GM23338 (cell line): ENCODE data around the gene AEN. TPM values are rescaled to one million over a fixed set of nuclear protein-coding genes. Genes with fewer than 3 reads are reported as not detected.

Experiments
- ATAC-seq: fragments of 200-7000 bp; cut with Tn5 transposase; 3 replicates; pipeline ENCODE4 v1.9.1; 2020
- DNase-seq: peaks from one replicate; pipeline ENCODE4 v3.0.0-alpha.2; 2015; ENCODE audit warnings: low spot score
- H2AFZ ChIP-seq: fragments of 200-600 bp; sonication (generic); 2 replicates; pipeline ENCODE4 v1.8.0; 2016; ENCODE audit warnings: antibody characterized with exemption, mild to moderate bottlenecking, moderate library complexity
- H3F3A ChIP-seq: fragments of 200-600 bp; sonication (generic); replicated peaks from 2 replicates; pipeline ENCODE4 v1.8.0; 2017; ENCODE audit warnings: antibody characterized with exemption, mixed run types, low read depth
- H3K27ac ChIP-seq: fragments of 200-600 bp; sonication (generic); 2 replicates; pipeline ENCODE4 v1.6.1; 2016; ENCODE audit warnings: low read depth
- H3K27me3 ChIP-seq: fragments of 200-600 bp; sonication (generic); 2 replicates; pipeline ENCODE4 v1.8.0; 2016; ENCODE audit warnings: mild to moderate bottlenecking, mixed run types, moderate library complexity; ENCODE audit not compliant: insufficient read depth
- H3K36me3 ChIP-seq: fragments of 200-600 bp; sonication (generic); 2 replicates; pipeline ENCODE4 v1.8.0; 2016; ENCODE audit warnings: mild to moderate bottlenecking; ENCODE audit not compliant: insufficient read depth
- H3K4me1 ChIP-seq: fragments of 200-600 bp; sonication (generic); 2 replicates; pipeline ENCODE4 v1.8.0; 2016; ENCODE audit warnings: mild to moderate bottlenecking, moderate library complexity; ENCODE audit not compliant: insufficient read depth
- H3K4me2 ChIP-seq: fragments of 200-600 bp; sonication (generic); 2 replicates; pipeline ENCODE4 v1.7.1; 2017; ENCODE audit warnings: mixed run types
- H3K4me3 ChIP-seq: fragments of 200-600 bp; sonication (generic); 2 replicates; pipeline ENCODE4 v1.6.1; 2016; ENCODE audit warnings: mixed run types
- H3K79me2 ChIP-seq: fragments of 200-600 bp; sonication (generic); replicated peaks from 2 replicates; pipeline ENCODE4 v1.8.0; 2017; ENCODE audit warnings: mild to moderate bottlenecking; ENCODE audit not compliant: insufficient read depth
- H3K9me2 ChIP-seq: fragments of 200-600 bp; sonication (generic); 2 replicates; pipeline ENCODE4 v1.8.0; 2017; ENCODE audit not compliant: insufficient read depth
- H4K20me1 ChIP-seq: fragments of 200-600 bp; sonication (generic); replicated peaks from 2 replicates; pipeline ENCODE4 v1.8.0; 2017; ENCODE audit warnings: mild to moderate bottlenecking; ENCODE audit not compliant: insufficient read depth
- H3K27ac Mint-ChIP-seq: 2 replicates; pipeline ENCODE4 v1.8.0; 2020; ENCODE audit warnings: inconsistent platforms, mild to moderate bottlenecking, moderate library complexity, mixed read lengths
- H3K27me3 Mint-ChIP-seq: 3 replicates; pipeline ENCODE4 v1.8.0; 2022; ENCODE audit warnings: low read depth, mild to moderate bottlenecking, moderate library complexity, mixed read lengths, inconsistent platforms; ENCODE audit not compliant: insufficient read depth, poor library complexity
- H3K36me3 Mint-ChIP-seq: 3 replicates; pipeline ENCODE4 v1.8.0; 2021; ENCODE audit warnings: low read depth, mild to moderate bottlenecking, inconsistent platforms, moderate library complexity, mixed read lengths
- H3K4me1 Mint-ChIP-seq: 3 replicates; pipeline ENCODE4 v1.8.0; 2020; ENCODE audit warnings: mild to moderate bottlenecking, inconsistent platforms, mixed read lengths
- H3K4me3 Mint-ChIP-seq: 3 replicates; pipeline ENCODE4 v1.8.0; 2021; ENCODE audit warnings: moderate library complexity, mild to moderate bottlenecking, inconsistent platforms, mixed read lengths
- H3K9me3 Mint-ChIP-seq: 3 replicates; pipeline ENCODE4 v1.8.0; 2020; ENCODE audit warnings: moderate library complexity, mild to moderate bottlenecking, inconsistent platforms, mixed read lengths
- ETS1 ChIP-seq: IDR thresholded peaks from 2 replicates; pipeline ENCODE4 v1.6.1; 2016; ENCODE audit warnings: antibody characterized with exemption
- EZH2phosphoT487 ChIP-seq: fragments of 200-600 bp; sonication (generic); IDR thresholded peaks from one replicate; pipeline ENCODE4 v1.8.1; 2018; ENCODE audit warnings: antibody characterized with exemption; ENCODE audit not compliant: unreplicated experiment
- NANOG ChIP-seq: IDR thresholded peaks from 2 replicates; pipeline ENCODE4 v1.6.1; 2016; ENCODE audit warnings: antibody characterized with exemption, borderline replicate concordance
- POLR2AphosphoS5 ChIP-seq: IDR thresholded peaks from 2 replicates; pipeline ENCODE4 v1.6.1; 2016; ENCODE audit warnings: antibody characterized with exemption, low read depth
- REST ChIP-seq: IDR thresholded peaks from one replicate; pipeline ENCODE4 v1.6.1; 2018; ENCODE audit warnings: antibody characterized with exemption; ENCODE audit not compliant: unreplicated experiment
- STAT1 ChIP-seq: IDR thresholded peaks from one replicate; pipeline ENCODE4 v1.6.1; 2016; ENCODE audit warnings: antibody characterized with exemption; ENCODE audit not compliant: unreplicated experiment
- ZNF114 ChIP-seq: fragments of 250-450 bp; sonication (Bioruptor Pico); IDR thresholded peaks from 2 replicates; pipeline ENCODE4 v1.5.0; 2020; ENCODE audit warnings: mild to moderate bottlenecking, moderate library complexity
- ZNF331 ChIP-seq: fragments of 250-450 bp; sonication (Bioruptor Pico); IDR thresholded peaks from 2 replicates; pipeline ENCODE4 v1.5.0; 2020; ENCODE audit warnings: low read depth, mild to moderate bottlenecking, moderate library complexity
- polyA plus RNA-seq: library from polyadenylated mRNA; unstranded; fragments of >200 nt; fragmentation: Nextera tagmentation; extraction: Ambion mirVana; gene quantifications from 2 replicates; pipeline ENCODE4 v1.2.1, GENCODE V29; 2016
- total RNA-seq: library from RNA; depleted of rRNA; stranded (reverse); fragments of >200 nt; shearing (Covaris generic); gene quantifications from 2 replicates; pipeline ENCODE4 v1.2.3, GENCODE V29; 2014

Gene AEN
- total and polyA plus RNA-seq, 2 experiments from 2014 or later: 82.3 to 220 TPM

- no peak for TF ChIP-seq ETS1
These were observed 30.4 kb upstream of the AEN start (continued) for GRCh38 chr15:88590759-88591158.

GRCh38 chr15:88591384-88591783 lies 29.8 kb upstream of the AEN start:
- peaks cover 3% of the 10 kb centered on the region for H3K27me3 Mint-ChIP-seq
- no peak overlapping the region for H3K4me3 Mint-ChIP-seq
- no peaks in the 10 kb centered on the region for H3K36me3 Mint-ChIP-seq

More at GRCh38 chr15:88591384-88591783, 29.8 kb upstream of the AEN start:
- H3K27ac ChIP-seq: no peak overlapping the region
- no peaks in the 10 kb centered on the region for H3K27me3 ChIP-seq
- no peaks in the 10 kb centered on the region for H3F3A ChIP-seq
- no peaks in the 10 kb centered on the region for H3K36me3 ChIP-seq
- no peaks in the 10 kb centered on the region for H4K20me1 ChIP-seq
- H3K79me2 ChIP-seq: no peaks in the 10 kb centered on the region
- H3K9me2 ChIP-seq: no peaks in the 10 kb centered on the region
- no peak for TF ChIP-seq EZH2phosphoT487
- TF ChIP-seq NANOG: no peak
- no peak for TF ChIP-seq POLR2AphosphoS5
- TF ChIP-seq ZNF114 (CRISPR knock-in tag): no peak
- TF ChIP-seq REST: no peak
- no peak for TF ChIP-seq STAT1
- TF ChIP-seq ZNF331 (CRISPR knock-in tag): no peak
- TF ChIP-seq ETS1: no peak
- ATAC-seq: no peak
- H3K4me1 ChIP-seq: no peaks in the 10 kb centered on the region
- H3K4me1 Mint-ChIP-seq: peaks cover 2% of the 10 kb centered on the region; the same call in 1 of the 3 replicates
- no peak overlapping the region for H3K4me3 ChIP-seq
- no peak for DNase-seq
- no peak overlapping the region for H3K27ac Mint-ChIP-seq
- H3K9me3 Mint-ChIP-seq: no peaks in the 10 kb centered on the region; the same call in 1 of the 3 replicates
- H3K4me2 ChIP-seq: no peak overlapping the region
- no peak overlapping the region for H2AFZ ChIP-seq
